OCI-LY7 (cell line): ENCODE results near the gene TLR7.

Source experiments
- CTCF ChIP-seq: fragments of 200-600 bp; sonication (generic); conservative IDR thresholded peaks from 2 replicates; pipeline ENCODE4 v1.5.1; 2014; ENCODE audit warnings: mild to moderate bottlenecking, antibody characterized with exemption, low read length, moderate library complexity, mixed read lengths
- EZH2phosphoT487 ChIP-seq: fragments of 200-600 bp; sonication (generic); IDR thresholded peaks from 2 replicates; pipeline ENCODE4 v1.6.1; 2018; ENCODE audit warnings: low read depth, borderline replicate concordance, mild to moderate bottlenecking, mixed run types, antibody characterized with exemption, low read length, moderate library complexity, mixed read lengths

DNA sequence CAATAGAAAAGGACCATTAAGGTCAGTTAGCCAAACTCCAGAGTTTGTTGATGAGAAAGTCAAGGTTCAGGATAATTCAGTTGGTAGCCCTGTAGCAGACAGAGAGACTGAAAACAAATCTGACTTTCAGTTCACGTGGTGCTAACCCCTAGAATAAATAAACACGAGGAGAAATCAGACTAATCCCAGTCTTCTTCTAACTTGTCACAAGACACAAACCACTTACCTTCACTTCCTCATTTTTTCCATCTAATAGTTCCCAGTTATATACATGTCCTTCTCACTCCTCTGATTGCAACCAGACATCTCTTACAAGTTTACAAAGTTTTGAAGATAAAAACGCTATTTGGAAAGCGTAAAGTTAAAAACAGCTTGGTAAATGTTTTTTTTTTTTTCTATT is 7.7 kb downstream of the TLR7 start:
- TF ChIP-seq CTCF (no peak), EZH2phosphoT487 (no peak)
